PC-3 (cell line): Measurements from ENCODE around the gene LSP1. TPM values are rescaled to one million over a fixed set of nuclear protein-coding genes. Genes with fewer than 3 reads are reported as not detected.

Source experiments
- ATAC-seq: fragments of 200-7000 bp; cut with Tn5 transposase; 2 replicates; pipeline ENCODE4 v1.9.1; 2020; ENCODE audit warnings: mild to moderate bottlenecking, moderate library complexity
- BruUV-seq: library from RNA; stranded (reverse); fragments of 400-500 nt; replicated peaks from 2 replicates; lab custom pipeline; 2021; lab: Mats Ljungman, UMichigan
- CTCF ChIA-PET: fragments of 300-600 bp; sonication (Branson Sonifier 250); formaldehyde crosslinking; loops from one replicate; lab custom pipeline; 2022; ENCODE audit warnings: antibody characterized with exemption; lab: Charles Lee
- POLR2A ChIA-PET: fragments of 300-600 bp; sonication (Branson Sonifier 250); formaldehyde crosslinking; loops from one replicate; lab custom pipeline; 2022; ENCODE audit warnings: antibody characterized with exemption; ENCODE audit not compliant: unreplicated experiment; lab: Charles Lee
- DNase-seq: peaks from one replicate; pipeline ENCODE4 v3.0.0-alpha.2; 2015
- H2AFZ ChIP-seq: fragments of 300-600 bp; sonication (generic); 2 replicates; pipeline ENCODE4 v1.6.0; 2016; ENCODE audit warnings: antibody characterized with exemption, low read length
- H3F3A ChIP-seq: fragments of 300-600 bp; sonication (generic); one replicate; pipeline ENCODE4 v1.6.0; 2017; ENCODE audit warnings: antibody characterized with exemption, low read length, control low read depth, mild to moderate bottlenecking; ENCODE audit not compliant: unreplicated experiment
- H3K27ac ChIP-seq: fragments of 300-600 bp; sonication (generic); 2 replicates; pipeline ENCODE4 v1.5.1; 2016; ENCODE audit warnings: mild to moderate bottlenecking, low read length
- H3K27me3 ChIP-seq: fragments of 300-600 bp; sonication (generic); 2 replicates; pipeline ENCODE4 v1.6.1; 2016; ENCODE audit warnings: low read length, mixed read lengths
- H3K36me3 ChIP-seq: fragments of 300-600 bp; sonication (generic); 2 replicates; pipeline ENCODE4 v1.6.1; 2016; ENCODE audit warnings: low read depth, mixed run types, low read length, mixed read lengths
- H3K4me1 ChIP-seq: fragments of 300-600 bp; sonication (generic); 2 replicates; pipeline ENCODE4 v1.5.1; 2016; ENCODE audit warnings: low read length; ENCODE audit not compliant: insufficient read depth
- H3K4me2 ChIP-seq: fragments of 300-600 bp; sonication (generic); 2 replicates; pipeline ENCODE4 v1.6.0; 2016; ENCODE audit warnings: low read length
- H3K4me3 ChIP-seq: fragments of 300-600 bp; sonication (generic); 2 replicates; pipeline ENCODE4 v1.5.1; 2016; ENCODE audit warnings: mild to moderate bottlenecking, low read length, mixed read lengths
- H3K79me2 ChIP-seq: fragments of 300-600 bp; sonication (generic); 2 replicates; pipeline ENCODE4 v1.6.1; 2017; ENCODE audit warnings: low read length, mixed read lengths
- H3K9ac ChIP-seq: fragments of 300-600 bp; sonication (generic); 2 replicates; pipeline ENCODE4 v1.6.0; 2016; ENCODE audit warnings: mild to moderate bottlenecking, low read length
- H3K9me2 ChIP-seq: fragments of 300-600 bp; sonication (generic); replicated peaks from 2 replicates; pipeline ENCODE4 v1.6.1; 2016; ENCODE audit warnings: mixed run types, low read length, mixed read lengths
- H3K9me3 ChIP-seq: fragments of 300-600 bp; sonication (generic); 2 replicates; pipeline ENCODE4 v1.6.1; 2016; ENCODE audit warnings: low read length, mixed read lengths
- H4K20me1 ChIP-seq: fragments of 300-600 bp; sonication (generic); 2 replicates; pipeline ENCODE4 v1.6.1; 2016; ENCODE audit warnings: low read length, mixed read lengths
- EZH2 ChIP-seq: fragments of 300-600 bp; sonication (generic); IDR thresholded peaks from one replicate; pipeline ENCODE4 v1.6.1; 2017; ENCODE audit warnings: antibody characterized with exemption, mild to moderate bottlenecking, low read length; ENCODE audit not compliant: unreplicated experiment
- EZH2phosphoT487 ChIP-seq: fragments of 300-600 bp; sonication (generic); IDR thresholded peaks from 2 replicates; pipeline ENCODE4 v1.6.1; 2018; ENCODE audit warnings: mild to moderate bottlenecking, antibody characterized with exemption, low read length, borderline replicate concordance
- intact Hi-C: fragments of 100-400 bp; cut with micrococcal nuclease; formaldehyde crosslinking; loops from 2 replicates; pipeline ENCODE4 v1.9.0; 2023
- total RNA-seq: library from RNA; depleted of rRNA; stranded (reverse); fragments of >200 nt; gene quantifications from 2 replicates; pipeline ENCODE4 v1.2.3, GENCODE V29; 2014
- TF ChIP-seq, protein P1 (sequence below): fragments of 300-600 bp; sonication (generic); conservative IDR thresholded peaks from 2 replicates; pipeline ENCODE4 v1.5.1; 2017; ENCODE audit warnings: antibody characterized with exemption, low read depth, mild to moderate bottlenecking, low read length

Gene LSP1
- total RNA-seq, 1 experiment from 2014 or later, result not detected

DNA sequence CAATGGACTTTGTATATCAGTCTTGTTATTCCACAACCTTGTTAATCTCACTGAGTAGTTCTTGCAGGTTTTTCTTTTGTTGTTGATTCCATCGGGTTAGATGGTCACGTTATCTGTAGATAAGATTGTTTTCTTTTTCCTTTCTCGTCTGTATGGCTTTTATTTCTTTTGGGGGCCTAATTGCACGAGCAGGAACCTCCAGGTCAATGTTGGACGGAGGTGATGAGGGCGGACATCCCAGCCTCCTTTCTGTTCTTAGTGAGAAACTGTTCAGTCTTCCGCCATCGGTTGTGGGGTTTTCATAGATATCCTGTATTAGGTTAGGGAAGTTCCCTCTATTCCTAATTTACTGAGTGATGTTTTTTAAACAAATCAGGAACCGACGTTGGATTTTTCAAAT lies 43.6 kb downstream of the LSP1 start:
- peaks cover 45% of the 10 kb centered on the region for H3K27me3 ChIP-seq
- H3K36me3 ChIP-seq, result no peaks in the 10 kb centered on the region
- POLR2A ChIA-PET, result no interaction called here

DNA sequence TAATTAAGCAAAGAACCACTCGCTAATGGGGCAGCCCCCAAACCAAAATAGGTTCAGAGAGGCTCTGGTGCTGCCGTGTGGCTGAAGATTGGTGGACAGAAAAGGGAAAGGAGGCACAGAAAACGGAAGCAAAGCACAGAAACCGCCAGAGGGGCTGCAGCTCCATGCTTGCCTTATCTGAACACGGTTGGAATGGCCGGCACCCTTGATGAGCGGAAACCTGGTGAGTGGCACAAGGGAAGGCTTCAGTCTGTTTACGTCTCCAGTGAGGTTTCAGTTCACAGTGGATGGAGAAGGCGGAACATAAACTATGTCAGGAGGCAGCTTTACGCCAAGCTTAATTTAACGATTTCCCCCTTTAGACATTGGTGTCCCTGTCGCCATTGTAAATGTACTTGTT lies 44.0 kb downstream of the LSP1 start:
- intact Hi-C loops, result loop anchor here (10.0 kb wide), 1 partner anchor 48 kb away; the partner anchor contains the start of gene MRPL23
- Histone ChIP-seq H3K4me3 (no peak overlapping the region), H3F3A (no peaks in the 10 kb centered on the region), H3K9ac (no peak overlapping the region), H3K27ac (no peak overlapping the region), H3K79me2 (no peaks in the 10 kb centered on the region), H3K27me3 (peaks cover 45% of the 10 kb centered on the region), H3K9me3 (no peaks in the 10 kb centered on the region), H3K9me2 (no peaks in the 10 kb centered on the region), H3K4me1 (no peaks in the 10 kb centered on the region), H2AFZ (no peak overlapping the region), H3K4me2 (no peak overlapping the region), H4K20me1 (no peaks in the 10 kb centered on the region), H3K36me3 (no peaks in the 10 kb centered on the region)
- POLR2A ChIA-PET, result no interaction called here
- TF ChIP-seq, protein P1, sequence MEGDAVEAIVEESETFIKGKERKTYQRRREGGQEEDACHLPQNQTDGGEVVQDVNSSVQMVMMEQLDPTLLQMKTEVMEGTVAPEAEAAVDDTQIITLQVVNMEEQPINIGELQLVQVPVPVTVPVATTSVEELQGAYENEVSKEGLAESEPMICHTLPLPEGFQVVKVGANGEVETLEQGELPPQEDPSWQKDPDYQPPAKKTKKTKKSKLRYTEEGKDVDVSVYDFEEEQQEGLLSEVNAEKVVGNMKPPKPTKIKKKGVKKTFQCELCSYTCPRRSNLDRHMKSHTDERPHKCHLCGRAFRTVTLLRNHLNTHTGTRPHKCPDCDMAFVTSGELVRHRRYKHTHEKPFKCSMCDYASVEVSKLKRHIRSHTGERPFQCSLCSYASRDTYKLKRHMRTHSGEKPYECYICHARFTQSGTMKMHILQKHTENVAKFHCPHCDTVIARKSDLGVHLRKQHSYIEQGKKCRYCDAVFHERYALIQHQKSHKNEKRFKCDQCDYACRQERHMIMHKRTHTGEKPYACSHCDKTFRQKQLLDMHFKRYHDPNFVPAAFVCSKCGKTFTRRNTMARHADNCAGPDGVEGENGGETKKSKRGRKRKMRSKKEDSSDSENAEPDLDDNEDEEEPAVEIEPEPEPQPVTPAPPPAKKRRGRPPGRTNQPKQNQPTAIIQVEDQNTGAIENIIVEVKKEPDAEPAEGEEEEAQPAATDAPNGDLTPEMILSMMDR, result no peak
- no peak for TF ChIP-seq EZH2
- no peak for TF ChIP-seq EZH2phosphoT487
- ATAC-seq (no peak), DNase-seq (no peak)
- no TSS peak for BruUV-seq
- CTCF ChIA-PET, result no interaction called here

More for the DNA sequence above, 43.6 kb downstream of the LSP1 start:
- Histone ChIP-seq H3F3A (no peaks in the 10 kb centered on the region), H3K27ac (no peak overlapping the region), H3K4me3 (no peak overlapping the region), H3K9me3 (no peaks in the 10 kb centered on the region), H2AFZ (no peak overlapping the region), H3K9me2 (no peaks in the 10 kb centered on the region), H3K9ac (no peak overlapping the region), H3K4me2 (no peak overlapping the region), H3K4me1 (no peaks in the 10 kb centered on the region), H3K79me2 (no peaks in the 10 kb centered on the region), H4K20me1 (no peaks in the 10 kb centered on the region)
- TF ChIP-seq EZH2phosphoT487, result no peak
- TF ChIP-seq, protein P1, result no peak
- no peak for TF ChIP-seq EZH2
- no TSS peak for BruUV-seq
- CTCF ChIA-PET, result no interaction called here
- ATAC-seq (no peak), DNase-seq (no peak)
- intact Hi-C loops, result loop anchor here (10.0 kb wide), 1 partner anchor 48 kb away; the partner anchor contains the start of gene MRPL23

DNA sequence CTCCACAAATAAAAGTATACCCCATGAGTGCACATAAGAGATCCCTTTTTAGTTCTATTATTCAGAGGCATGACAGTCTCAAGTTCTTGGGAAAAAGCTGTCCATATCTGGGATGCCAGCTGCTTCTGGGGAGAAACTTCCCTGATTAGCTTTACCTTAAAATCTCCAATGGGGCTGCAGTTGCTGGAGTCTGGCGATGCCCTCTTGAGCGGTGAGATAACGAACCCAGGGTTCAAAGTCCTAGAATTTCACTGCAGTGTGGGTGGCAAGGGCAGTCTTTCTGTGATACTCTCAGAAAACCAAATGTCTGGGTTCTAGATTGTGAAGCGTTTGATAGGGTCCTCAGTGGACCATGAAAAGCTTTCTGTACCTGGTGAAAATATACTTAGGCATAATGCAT lies 46.2 kb downstream of the LSP1 start:
- DNase-seq (no peak), ATAC-seq (no peak)
- Histone ChIP-seq H3K27me3 (peaks cover 53% of the 10 kb centered on the region), H3K4me2 (no peak overlapping the region), H3K79me2 (no peaks in the 10 kb centered on the region), H3K9me2 (no peaks in the 10 kb centered on the region), H3K9ac (no peak overlapping the region), H3K9me3 (no peaks in the 10 kb centered on the region), H4K20me1 (no peaks in the 10 kb centered on the region), H3F3A (no peaks in the 10 kb centered on the region), H3K27ac (no peak overlapping the region), H3K4me3 (no peak overlapping the region), H3K4me1 (no peaks in the 10 kb centered on the region), H2AFZ (no peak overlapping the region), H3K36me3 (no peaks in the 10 kb centered on the region)
- POLR2A ChIA-PET, result no interaction called here
- CTCF ChIA-PET, result no interaction called here
- intact Hi-C loops, result loop anchor here (10.0 kb wide), 1 partner anchor 46 kb away; the partner anchor contains the start of gene MRPL23
- no TSS peak for BruUV-seq
- TF ChIP-seq, protein P1, result no peak
- TF ChIP-seq EZH2phosphoT487 (no peak), EZH2 (no peak)
